ENCODE data around the gene ACSL3.

Gene ACSL3

DNA sequence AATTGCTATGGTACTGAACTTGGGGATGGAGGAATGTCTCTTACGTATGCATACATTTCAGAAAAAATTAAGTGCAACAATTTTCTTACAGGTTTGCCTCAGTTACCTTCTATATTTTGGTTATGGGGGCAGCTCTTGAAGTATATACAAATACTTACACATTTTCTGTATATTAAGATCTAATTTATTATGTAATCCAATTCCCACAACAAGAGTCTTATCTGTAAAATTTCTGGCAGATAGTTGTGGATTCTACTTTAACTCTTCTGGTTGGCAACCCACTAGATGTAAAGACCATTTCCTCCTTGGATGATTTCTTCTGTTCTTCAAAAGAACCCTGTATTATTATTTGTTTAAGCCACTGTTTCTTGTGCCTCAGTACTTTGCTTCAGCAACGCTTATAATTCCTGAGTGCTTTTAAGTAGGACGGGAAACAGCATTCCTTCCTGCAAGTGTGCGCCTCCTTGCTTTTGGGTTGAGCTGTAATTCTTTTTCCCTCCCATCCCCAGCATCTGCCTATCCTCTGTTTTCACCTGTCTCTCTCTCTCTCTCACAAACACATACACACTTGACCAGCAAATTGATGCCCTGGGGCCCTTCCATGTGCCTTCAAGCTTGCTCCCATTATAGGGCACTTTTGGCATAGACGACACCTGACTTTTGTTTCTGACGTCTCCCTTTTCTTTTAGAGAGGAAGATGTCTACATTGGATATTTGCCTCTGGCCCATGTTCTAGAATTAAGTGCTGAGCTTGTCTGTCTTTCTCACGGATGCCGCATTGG is 61.4 kb downstream of the ACSL3 start:
- Histone ChIP-seq H3K27me3 (no peaks in the 10 kb centered on the region), H3K4me3 (ENCODE audit: low read depth in 1 of 2, low read length in 1 of 2) (no peak overlapping the region), H3K4me1 (ENCODE audit: control insufficient read depth in 1 of 2, insufficient read depth in 1 of 2, low read depth in 1 of 2, low read length in 1 of 2) (no peaks in the 10 kb centered on the region), H3K27ac (no peak overlapping the region), H3K9me3 (no peaks in the 10 kb centered on the region), H3K36me3 (peaks cover 73% of the 10 kb centered on the region)
- TF ChIP-seq, protein P1, sequence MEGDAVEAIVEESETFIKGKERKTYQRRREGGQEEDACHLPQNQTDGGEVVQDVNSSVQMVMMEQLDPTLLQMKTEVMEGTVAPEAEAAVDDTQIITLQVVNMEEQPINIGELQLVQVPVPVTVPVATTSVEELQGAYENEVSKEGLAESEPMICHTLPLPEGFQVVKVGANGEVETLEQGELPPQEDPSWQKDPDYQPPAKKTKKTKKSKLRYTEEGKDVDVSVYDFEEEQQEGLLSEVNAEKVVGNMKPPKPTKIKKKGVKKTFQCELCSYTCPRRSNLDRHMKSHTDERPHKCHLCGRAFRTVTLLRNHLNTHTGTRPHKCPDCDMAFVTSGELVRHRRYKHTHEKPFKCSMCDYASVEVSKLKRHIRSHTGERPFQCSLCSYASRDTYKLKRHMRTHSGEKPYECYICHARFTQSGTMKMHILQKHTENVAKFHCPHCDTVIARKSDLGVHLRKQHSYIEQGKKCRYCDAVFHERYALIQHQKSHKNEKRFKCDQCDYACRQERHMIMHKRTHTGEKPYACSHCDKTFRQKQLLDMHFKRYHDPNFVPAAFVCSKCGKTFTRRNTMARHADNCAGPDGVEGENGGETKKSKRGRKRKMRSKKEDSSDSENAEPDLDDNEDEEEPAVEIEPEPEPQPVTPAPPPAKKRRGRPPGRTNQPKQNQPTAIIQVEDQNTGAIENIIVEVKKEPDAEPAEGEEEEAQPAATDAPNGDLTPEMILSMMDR (IDR thresholded peaks at IDR 0.05): no peak

DNA sequence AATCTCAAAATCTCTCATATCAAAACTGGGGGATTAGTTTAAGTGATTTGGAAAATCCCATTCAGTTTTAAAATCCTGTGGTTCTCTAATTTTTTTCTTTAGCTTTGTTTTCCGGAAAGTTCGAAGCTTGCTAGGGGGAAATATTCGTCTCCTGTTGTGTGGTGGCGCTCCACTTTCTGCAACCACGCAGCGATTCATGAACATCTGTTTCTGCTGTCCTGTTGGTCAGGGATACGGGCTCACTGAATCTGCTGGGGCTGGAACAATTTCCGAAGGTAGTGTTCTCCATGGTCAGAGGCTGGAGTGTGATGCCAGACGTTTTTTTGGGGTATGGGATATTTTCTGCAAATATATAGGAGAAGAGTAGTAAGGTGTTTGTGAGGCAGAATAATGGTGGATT is 66.1 kb downstream of the ACSL3 start:
- H3K27me3 ChIP-seq: no peaks in the 10 kb centered on the region
- no peaks in the 10 kb centered on the region for H3K9me3 ChIP-seq
- H3K27ac ChIP-seq: no peak overlapping the region
- H3K4me3 ChIP-seq (ENCODE audit: low read depth in 1 of 2, low read length in 1 of 2): no peak overlapping the region
- H3K4me1 ChIP-seq (ENCODE audit: control insufficient read depth in 1 of 2, insufficient read depth in 1 of 2, low read depth in 1 of 2, low read length in 1 of 2): peaks cover 9 to 11% of the 10 kb centered on the region in 2 experiments
- peaks cover 62% of the 10 kb centered on the region for H3K36me3 ChIP-seq
- TF ChIP-seq, protein P1 (IDR thresholded peaks at IDR 0.05): no peak

DNA sequence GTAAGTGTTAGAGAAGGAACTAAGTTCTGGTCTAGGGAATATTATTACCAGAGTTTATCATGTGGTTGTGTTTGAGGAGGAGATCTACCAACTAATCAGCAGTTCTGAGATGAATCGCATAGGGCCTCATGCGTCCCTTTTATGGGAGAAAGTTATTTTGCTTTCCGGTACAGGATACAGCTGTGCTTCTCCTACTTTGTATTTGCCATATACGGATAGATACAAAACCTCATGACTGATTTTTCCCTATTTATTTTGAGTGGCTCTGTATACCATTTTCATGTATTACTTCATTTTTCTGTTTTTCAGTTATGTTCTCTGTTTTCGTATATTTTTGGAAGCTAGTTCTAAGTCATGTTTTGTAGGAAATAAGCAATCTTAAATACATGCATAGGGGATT is 66.8 kb downstream of the ACSL3 start:
- TF ChIP-seq, protein P1 (IDR thresholded peaks at IDR 0.05): no peak
- Histone ChIP-seq H3K27ac (peak overlapping the region; percentile 10), H3K9me3 (no peaks in the 10 kb centered on the region), H3K4me1 (ENCODE audit: control insufficient read depth in 1 of 2, insufficient read depth in 1 of 2, low read depth in 1 of 2, low read length in 1 of 2) (peaks cover 9 to 11% of the 10 kb centered on the region in 2 experiments), H3K36me3 (peaks cover 61% of the 10 kb centered on the region), H3K27me3 (no peaks in the 10 kb centered on the region), H3K4me3 (ENCODE audit: low read depth in 1 of 2, low read length in 1 of 2) (no peak overlapping the region)

DNA sequence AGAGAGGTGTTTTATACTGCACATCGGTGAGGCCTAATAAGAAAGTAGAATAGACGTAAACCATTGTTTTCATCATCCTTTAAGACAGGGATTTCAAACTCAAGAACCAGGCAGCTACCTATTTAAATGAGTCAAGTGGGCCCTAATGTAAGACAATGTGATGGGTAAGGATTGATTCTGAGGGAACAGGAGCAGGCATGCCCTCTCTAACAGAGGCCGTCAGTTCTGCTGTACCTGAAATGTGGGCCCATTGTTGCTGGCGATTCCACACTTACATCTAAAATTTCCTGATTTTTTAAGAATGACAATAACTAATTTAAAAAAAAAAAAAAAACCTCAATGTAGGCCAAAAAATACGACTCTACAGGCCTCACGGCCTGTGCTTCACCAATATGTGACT is 67.5 kb downstream of the ACSL3 start:
- Histone ChIP-seq H3K27ac (peak overlapping the region; percentile 10), H3K9me3 (no peaks in the 10 kb centered on the region), H3K36me3 (peaks cover 59% of the 10 kb centered on the region), H3K4me3 (ENCODE audit: low read depth in 1 of 2, low read length in 1 of 2) (no peak overlapping the region), H3K27me3 (no peaks in the 10 kb centered on the region), H3K4me1 (ENCODE audit: control insufficient read depth in 1 of 2, insufficient read depth in 1 of 2, low read depth in 1 of 2, low read length in 1 of 2) (peaks cover 9 to 11% of the 10 kb centered on the region in 2 experiments)
- TF ChIP-seq, protein P1 (IDR thresholded peaks at IDR 0.05): no peak

DNA sequence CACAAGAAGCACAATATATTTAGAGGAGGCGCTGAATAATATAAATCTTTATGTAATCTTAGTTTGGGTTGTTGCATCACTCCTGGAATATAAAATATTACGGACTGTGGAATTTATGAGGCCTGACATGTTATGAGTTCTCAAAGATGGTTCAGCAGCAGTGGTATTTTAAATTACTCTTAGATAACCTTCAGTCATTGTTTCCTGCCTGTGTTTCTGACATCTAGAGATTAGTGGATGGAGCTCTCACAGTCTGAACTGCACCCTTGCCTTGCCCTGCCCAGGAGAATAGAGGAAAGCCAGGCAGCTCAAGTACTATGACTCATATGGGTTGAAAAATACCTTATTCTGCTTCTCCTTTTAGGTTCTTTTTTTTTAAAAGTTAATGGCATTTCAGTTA is 70.0 kb downstream of the ACSL3 start:
- H3K36me3 ChIP-seq: peaks cover 63% of the 10 kb centered on the region
- TF ChIP-seq, protein P1 (IDR thresholded peaks at IDR 0.05): no peak
- H3K9me3 ChIP-seq: no peaks in the 10 kb centered on the region
- H3K27me3 ChIP-seq: no peaks in the 10 kb centered on the region
- H3K4me1 ChIP-seq (ENCODE audit: control insufficient read depth in 1 of 2, insufficient read depth in 1 of 2, low read depth in 1 of 2, low read length in 1 of 2): peaks cover 9 to 11% of the 10 kb centered on the region in 2 experiments
- no peak overlapping the region for H3K4me3 ChIP-seq (ENCODE audit: low read depth in 1 of 2, low read length in 1 of 2)
- H3K27ac ChIP-seq: no peak overlapping the region

Measured in neutrophil (primary cell).